GM10847 (cell line): Measurements from ENCODE around the gene ABCA3.

Experiments used
- POLR2A ChIP-seq: IDR thresholded peaks from 2 replicates; pipeline ENCODE4 v1.6.1; 2011; ENCODE audit not compliant: insufficient read length; ENCODE audit errors: extremely low read depth

ABCA3 gene

GRCh38 chr16:2297506-2297860 is 43.0 kb downstream of the ABCA3 start:
- no peak for TF ChIP-seq POLR2A

- no peak for TF ChIP-seq POLR2A
Measured at GRCh38 chr16:2296661-2297505, 43.6 kb downstream of the ABCA3 start.

- no peak for TF ChIP-seq POLR2A
Measured at GRCh38 chr16:2295056-2295798, 45.3 kb downstream of the ABCA3 start.

- no peak for TF ChIP-seq POLR2A
Measured at GRCh38 chr16:2292221-2292620, 48.3 kb downstream of the ABCA3 start.

GRCh38 chr16:2289282-2289681 is 51.2 kb downstream of the ABCA3 start:
- TF ChIP-seq POLR2A: no peak

- no peak for TF ChIP-seq POLR2A
Measured at GRCh38 chr16:2288726-2289125, 51.8 kb downstream of the ABCA3 start.

- TF ChIP-seq POLR2A: no peak
Measured at GRCh38 chr16:2287916-2288547, 52.5 kb downstream of the ABCA3 start.

- TF ChIP-seq POLR2A: no peak
Measured at GRCh38 chr16:2286550-2286949, 54.0 kb downstream of the ABCA3 start.

GRCh38 chr16:2285731-2286191 is 54.8 kb downstream of the ABCA3 start:
- TF ChIP-seq POLR2A: no peak

- TF ChIP-seq POLR2A: no peak
Measured at GRCh38 chr16:2284797-2285576, 55.5 kb downstream of the ABCA3 start.

GRCh38 chr16:2284001-2284770 is 56.3 kb downstream of the ABCA3 start:
- no peak for TF ChIP-seq POLR2A

- TF ChIP-seq POLR2A: no peak
Measured at GRCh38 chr16:2282866-2283555, 57.5 kb downstream of the ABCA3 start.

GRCh38 chr16:2282262-2282661 is 58.3 kb downstream of the ABCA3 start:
- no peak for TF ChIP-seq POLR2A
